AML-193 (cell line): ENCODE results near the gene PLCH2.

ENCODE experiments used
- DNase-seq, 2 experiments: peaks; one replicate each; lab custom pipeline; 2025; lab: John Stamatoyannopoulos, UW

PLCH2 gene

GRCh38 chr1:2530513-2531361, 54.6 kb downstream of the PLCH2 start:
- no peak for DNase-seq

GRCh38 chr1:2532485-2533160, 56.5 kb downstream of the PLCH2 start:
- no peak for DNase-seq

GRCh38 chr1:2533365-2533764, 57.3 kb downstream of the PLCH2 start:
- DNase-seq, result no peak

- no peak for DNase-seq
Measured at GRCh38 chr1:2534315-2534686, 58.2 kb downstream of the PLCH2 start.

- DNase-seq, result no peak
Measured at GRCh38 chr1:2534687-2535441, 58.8 kb downstream of the PLCH2 start.

GRCh38 chr1:2535455-2535854, 59.4 kb downstream of the PLCH2 start:
- no peak for DNase-seq

GRCh38 chr1:2535981-2536380, 59.9 kb downstream of the PLCH2 start:
- DNase-seq, result no peak

GRCh38 chr1:2537784-2538115, 61.7 kb downstream of the PLCH2 start:
- no peak for DNase-seq

GRCh38 chr1:2538376-2538775, 62.3 kb downstream of the PLCH2 start:
- no peak for DNase-seq

GRCh38 chr1:2538872-2539271, 62.8 kb downstream of the PLCH2 start:
- no peak for DNase-seq

- peak in 1 of 2 experiments; percentile 15 for DNase-seq
Measured at GRCh38 chr1:2539312-2539907, 63.3 kb downstream of the PLCH2 start.

GRCh38 chr1:2540816-2541492, 64.9 kb downstream of the PLCH2 start:
- no peak for DNase-seq

GRCh38 chr1:2541619-2542245, 65.6 kb downstream of the PLCH2 start:
- no peak for DNase-seq

- DNase-seq, result no peak
Measured at GRCh38 chr1:2542246-2542915, 66.3 kb downstream of the PLCH2 start.

- DNase-seq, result no peak
Measured at GRCh38 chr1:2543543-2544092, 67.5 kb downstream of the PLCH2 start.

- no peak for DNase-seq
Measured at GRCh38 chr1:2544093-2544874, 68.2 kb downstream of the PLCH2 start.

GRCh38 chr1:2544875-2545640, 69.0 kb downstream of the PLCH2 start:
- DNase-seq, result no peak

- peak; percentile 80 to 83 for DNase-seq
Measured at GRCh38 chr1:2545754-2546514, 69.8 kb downstream of the PLCH2 start.
